IMR-90 (cell line): ENCODE measurements around the gene SLC36A1.

Experiments used
- BHLHE40 ChIP-seq: fragments of 150-350 bp; IDR thresholded peaks from 2 replicates; pipeline ENCODE4 v1.6.1; 2016; ENCODE audit warnings: mild to moderate bottlenecking, low read depth, low read length
- CEBPB ChIP-seq: IDR thresholded peaks from 2 replicates; pipeline ENCODE4 v1.6.1; 2012; ENCODE audit warnings: low read depth, low read length, improper control_type of control experiment
- CHD1 ChIP-seq: IDR thresholded peaks from 2 replicates; pipeline ENCODE4 v1.6.1; 2012; ENCODE audit warnings: low read depth, low read length, improper control_type of control experiment
- FOS ChIP-seq: fragments of 150-350 bp; IDR thresholded peaks from 2 replicates; pipeline ENCODE4 v1.6.1; 2016; ENCODE audit warnings: low read depth, low read length
- MAFK ChIP-seq: IDR thresholded peaks from 2 replicates; pipeline ENCODE4 v1.6.1; 2012; ENCODE audit warnings: low read depth, low read length, improper control_type of control experiment
- NFE2L2 ChIP-seq: fragments of 150-350 bp; IDR thresholded peaks from 2 replicates; pipeline ENCODE4 v1.6.1; 2016; ENCODE audit warnings: low read depth, mild to moderate bottlenecking, low read length
- POLR2A ChIP-seq: IDR thresholded peaks from 2 replicates; pipeline ENCODE4 v1.6.1; 2012; ENCODE audit warnings: mild to moderate bottlenecking, low read depth, low read length
- RAD21 ChIP-seq: IDR thresholded peaks from 2 replicates; pipeline ENCODE4 v1.6.1; 2012; ENCODE audit warnings: low read length, improper control_type of control experiment
- RCOR1 ChIP-seq: IDR thresholded peaks from 2 replicates; pipeline ENCODE4 v1.6.1; 2012; ENCODE audit warnings: mild to moderate bottlenecking, low read length, improper control_type of control experiment; ENCODE audit not compliant: insufficient replicate concordance
- RFX5 ChIP-seq: IDR thresholded peaks from 2 replicates; pipeline ENCODE4 v1.8.0; 2012; ENCODE audit warnings: low read depth, mild to moderate bottlenecking, low read length, moderate library complexity
- USF2 ChIP-seq: fragments of 150-350 bp; IDR thresholded peaks from 2 replicates; pipeline ENCODE4 v1.6.1; 2017; ENCODE audit warnings: mild to moderate bottlenecking, antibody characterized with exemption, low read length, low read depth
- TF ChIP-seq, protein P1 (sequence below): conservative IDR thresholded peaks from 2 replicates; pipeline ENCODE4 v1.5.1; 2012; ENCODE audit warnings: mild to moderate bottlenecking, low read depth, low read length, improper control_type of control experiment
- TF ChIP-seq, protein P2 (sequence below): fragments of 150-350 bp; IDR thresholded peaks from 2 replicates; pipeline ENCODE4 v1.6.1; 2016; ENCODE audit warnings: low read depth, mild to moderate bottlenecking, low read length, moderate library complexity, borderline replicate concordance

- TF ChIP-seq, protein P1, sequence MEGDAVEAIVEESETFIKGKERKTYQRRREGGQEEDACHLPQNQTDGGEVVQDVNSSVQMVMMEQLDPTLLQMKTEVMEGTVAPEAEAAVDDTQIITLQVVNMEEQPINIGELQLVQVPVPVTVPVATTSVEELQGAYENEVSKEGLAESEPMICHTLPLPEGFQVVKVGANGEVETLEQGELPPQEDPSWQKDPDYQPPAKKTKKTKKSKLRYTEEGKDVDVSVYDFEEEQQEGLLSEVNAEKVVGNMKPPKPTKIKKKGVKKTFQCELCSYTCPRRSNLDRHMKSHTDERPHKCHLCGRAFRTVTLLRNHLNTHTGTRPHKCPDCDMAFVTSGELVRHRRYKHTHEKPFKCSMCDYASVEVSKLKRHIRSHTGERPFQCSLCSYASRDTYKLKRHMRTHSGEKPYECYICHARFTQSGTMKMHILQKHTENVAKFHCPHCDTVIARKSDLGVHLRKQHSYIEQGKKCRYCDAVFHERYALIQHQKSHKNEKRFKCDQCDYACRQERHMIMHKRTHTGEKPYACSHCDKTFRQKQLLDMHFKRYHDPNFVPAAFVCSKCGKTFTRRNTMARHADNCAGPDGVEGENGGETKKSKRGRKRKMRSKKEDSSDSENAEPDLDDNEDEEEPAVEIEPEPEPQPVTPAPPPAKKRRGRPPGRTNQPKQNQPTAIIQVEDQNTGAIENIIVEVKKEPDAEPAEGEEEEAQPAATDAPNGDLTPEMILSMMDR: no peak
- TF ChIP-seq POLR2A: no peak
- TF ChIP-seq RFX5: no peak
- no peak for TF ChIP-seq RCOR1
- no peak for TF ChIP-seq USF2
- no peak for TF ChIP-seq BHLHE40
- no peak for TF ChIP-seq CHD1
- TF ChIP-seq, protein P2, sequence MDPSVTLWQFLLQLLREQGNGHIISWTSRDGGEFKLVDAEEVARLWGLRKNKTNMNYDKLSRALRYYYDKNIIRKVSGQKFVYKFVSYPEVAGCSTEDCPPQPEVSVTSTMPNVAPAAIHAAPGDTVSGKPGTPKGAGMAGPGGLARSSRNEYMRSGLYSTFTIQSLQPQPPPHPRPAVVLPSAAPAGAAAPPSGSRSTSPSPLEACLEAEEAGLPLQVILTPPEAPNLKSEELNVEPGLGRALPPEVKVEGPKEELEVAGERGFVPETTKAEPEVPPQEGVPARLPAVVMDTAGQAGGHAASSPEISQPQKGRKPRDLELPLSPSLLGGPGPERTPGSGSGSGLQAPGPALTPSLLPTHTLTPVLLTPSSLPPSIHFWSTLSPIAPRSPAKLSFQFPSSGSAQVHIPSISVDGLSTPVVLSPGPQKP: no peak
- TF ChIP-seq NFE2L2: no peak
- TF ChIP-seq CEBPB: no peak
- no peak for TF ChIP-seq RAD21
- no peak for TF ChIP-seq FOS
- no peak for TF ChIP-seq MAFK
Observed at GRCh38 chr5:151464101-151464500, 16.7 kb downstream of the SLC36A1 start.
